GM19455 (cell line): Measurements from ENCODE around the gene RASA3.
"Not testable (repeated sequence)": the region's sequence is repeated elsewhere in the genome, so short reads cannot be mapped to it uniquely, and the experiment has no call there.

Source experiments
- ATAC-seq: cut with Tn5 transposase; IDR thresholded peaks from one replicate; pipeline ENCODE4 v1.9.1; 2021; ENCODE audit not compliant: unreplicated experiment

The RASA3 gene

GRCh38 chr13:114103289-114103621 is 29.2 kb downstream of the RASA3 start:
- not testable (repeated sequence) for ATAC-seq

GRCh38 chr13:114102521-114103288 is 29.7 kb downstream of the RASA3 start:
- ATAC-seq: no peak

GRCh38 chr13:114102131-114102520 is 30.3 kb downstream of the RASA3 start:
- no peak for ATAC-seq

DNA sequence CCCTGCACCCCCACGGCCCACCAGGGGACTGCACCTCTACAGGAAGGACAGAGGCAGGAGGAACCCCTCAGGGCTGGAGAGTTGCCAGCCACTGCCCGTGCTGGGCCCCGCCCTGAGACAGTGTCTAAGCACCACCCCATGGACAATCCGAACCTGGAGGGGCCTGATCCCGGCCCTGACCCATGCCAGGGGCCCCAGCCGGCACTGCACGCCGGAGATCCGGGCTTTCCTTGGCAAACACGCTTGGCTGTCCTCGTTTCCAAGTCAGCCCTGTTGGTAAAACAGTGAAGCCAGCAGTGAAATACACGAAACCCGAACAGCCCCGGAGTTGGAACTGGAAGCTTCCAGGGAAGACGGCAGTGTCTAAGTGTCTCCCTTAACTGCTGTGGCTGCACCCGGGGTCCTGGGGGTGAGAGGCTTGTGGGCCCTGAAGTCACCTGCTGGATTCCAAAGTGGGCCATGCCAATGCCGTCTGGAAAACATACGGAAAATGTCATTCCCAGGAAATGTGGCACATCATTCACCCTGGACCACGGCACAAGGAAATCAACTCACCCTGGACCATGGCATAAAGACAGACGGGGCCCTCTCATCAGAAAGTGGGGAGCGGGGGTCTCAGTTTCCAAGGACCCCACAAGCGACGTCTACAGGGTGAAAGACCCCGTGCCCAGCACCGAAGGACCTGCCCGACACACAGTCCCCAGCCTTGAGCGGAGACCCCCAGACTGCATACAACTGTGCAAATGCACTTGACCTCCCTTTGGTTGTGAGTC is 30.9 kb downstream of the RASA3 start:
- no peak for ATAC-seq

DNA sequence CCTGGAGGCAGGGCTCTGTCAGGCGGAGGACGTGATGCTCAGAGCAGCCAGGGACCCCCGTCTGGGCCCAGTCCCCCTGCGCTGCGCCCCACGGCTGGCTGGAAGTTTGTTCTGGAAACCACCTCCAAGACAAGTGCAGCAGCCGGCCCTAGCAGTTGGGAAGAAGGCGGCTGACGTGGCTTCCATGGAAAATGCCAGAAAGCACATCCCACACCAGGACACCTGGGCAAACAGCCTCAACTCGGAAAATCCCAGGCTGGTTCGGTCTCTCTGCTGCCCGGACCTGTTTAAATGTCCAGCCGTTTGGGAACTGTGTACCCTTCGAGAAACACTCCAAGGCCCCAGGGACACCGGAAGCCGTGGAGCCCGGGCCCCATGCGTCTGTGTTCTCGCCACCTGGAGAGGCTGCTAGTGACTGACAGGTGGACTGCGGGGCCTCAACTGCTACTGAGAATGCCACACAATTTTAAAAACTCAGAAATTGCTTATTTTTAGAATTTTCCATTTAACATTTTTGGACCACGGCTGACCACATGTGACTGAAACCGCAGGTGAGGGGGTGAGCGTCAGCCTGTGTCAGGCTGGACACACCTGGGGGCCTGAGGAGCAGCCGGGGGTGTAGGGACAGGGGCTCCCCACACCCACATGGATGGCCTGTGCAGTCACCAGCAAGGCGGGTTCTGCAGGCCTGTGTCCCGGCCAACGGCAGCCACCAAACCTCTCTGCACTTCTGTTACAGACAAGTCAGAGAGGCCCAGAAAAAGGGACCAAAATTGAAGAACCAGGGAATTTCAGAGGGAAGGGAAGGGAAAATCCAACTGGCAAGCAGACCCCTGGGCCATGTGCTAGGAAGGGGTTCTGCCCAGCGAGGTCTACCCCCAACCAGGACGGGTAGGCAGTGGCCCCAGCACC is 31.7 kb downstream of the RASA3 start:
- no peak for ATAC-seq

DNA sequence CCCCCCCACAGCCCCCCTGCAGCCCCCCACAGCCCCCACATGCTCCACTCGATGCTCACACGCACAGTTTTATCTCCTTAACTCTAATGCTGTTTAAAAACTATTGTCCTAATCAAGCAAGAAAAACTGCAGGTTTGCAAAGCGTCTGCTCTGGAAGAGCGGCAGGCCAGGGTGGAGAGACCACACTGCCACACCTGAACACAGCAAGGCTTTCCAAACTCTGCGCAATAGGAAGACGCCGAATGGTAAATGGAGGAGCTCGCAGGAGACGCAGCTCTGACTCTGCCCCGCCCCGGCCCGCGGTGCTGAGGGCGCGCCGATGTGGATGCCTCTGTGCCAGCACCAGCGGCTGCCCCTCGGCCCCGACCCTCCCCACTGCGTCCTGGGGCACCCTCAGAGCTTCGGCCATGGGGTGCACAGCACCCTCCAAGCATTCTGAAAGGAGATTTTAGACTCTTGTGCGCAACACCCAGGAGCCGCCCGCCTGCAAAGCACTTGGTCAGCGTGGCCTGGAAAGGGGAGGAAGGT is 32.4 kb downstream of the RASA3 start:
- ATAC-seq: no peak

- no peak for ATAC-seq
Measured at GRCh38 chr13:114099191-114099590, 33.2 kb downstream of the RASA3 start.

GRCh38 chr13:114098689-114099056 is 33.8 kb downstream of the RASA3 start:
- ATAC-seq: not testable (repeated sequence)

GRCh38 chr13:114097893-114098688 is 34.3 kb downstream of the RASA3 start:
- no peak for ATAC-seq

- ATAC-seq: no peak
Measured at GRCh38 chr13:114097212-114097892, 35.1 kb downstream of the RASA3 start.

DNA sequence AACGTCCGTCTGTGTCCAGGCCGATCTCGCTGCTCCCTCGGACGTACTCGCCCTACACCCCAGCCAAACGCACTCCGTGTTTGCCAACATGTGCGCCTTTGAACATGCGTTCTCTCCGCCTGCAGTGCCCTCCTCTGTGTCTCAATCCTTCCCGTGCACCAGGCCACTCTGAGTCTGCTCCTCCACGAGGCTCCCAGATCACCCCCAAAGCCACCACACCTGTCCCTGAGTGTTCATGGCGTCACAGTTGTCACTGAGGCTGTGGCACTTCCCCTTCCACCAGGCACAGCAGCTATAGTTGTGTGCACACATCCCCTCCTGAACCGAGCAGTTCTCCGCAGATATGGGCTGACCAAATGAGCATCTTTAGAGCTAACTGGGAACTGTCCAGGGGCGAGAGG is 35.6 kb downstream of the RASA3 start:
- no peak for ATAC-seq

- no peak for ATAC-seq
Measured at GRCh38 chr13:114096031-114096485, 36.4 kb downstream of the RASA3 start.

DNA sequence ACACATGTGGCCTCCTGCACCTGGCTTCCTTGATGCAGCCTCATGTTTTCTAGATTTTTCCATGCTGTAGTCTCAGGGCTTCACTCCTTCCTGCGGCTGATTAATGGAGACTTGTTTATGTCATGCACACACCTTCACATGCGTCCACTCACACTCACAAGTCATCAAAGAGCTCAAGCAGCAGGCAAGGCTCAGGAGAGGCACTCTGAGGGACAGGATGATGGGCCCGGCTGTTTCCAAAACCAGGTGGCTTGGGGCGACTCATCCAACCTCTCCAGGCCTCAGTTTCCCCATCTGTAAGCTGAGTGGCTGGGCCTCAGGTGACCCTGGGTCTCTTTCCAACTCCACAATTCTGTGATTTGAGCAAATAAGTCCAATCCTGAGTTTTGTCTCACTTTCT is 36.9 kb downstream of the RASA3 start:
- ATAC-seq: no peak

DNA sequence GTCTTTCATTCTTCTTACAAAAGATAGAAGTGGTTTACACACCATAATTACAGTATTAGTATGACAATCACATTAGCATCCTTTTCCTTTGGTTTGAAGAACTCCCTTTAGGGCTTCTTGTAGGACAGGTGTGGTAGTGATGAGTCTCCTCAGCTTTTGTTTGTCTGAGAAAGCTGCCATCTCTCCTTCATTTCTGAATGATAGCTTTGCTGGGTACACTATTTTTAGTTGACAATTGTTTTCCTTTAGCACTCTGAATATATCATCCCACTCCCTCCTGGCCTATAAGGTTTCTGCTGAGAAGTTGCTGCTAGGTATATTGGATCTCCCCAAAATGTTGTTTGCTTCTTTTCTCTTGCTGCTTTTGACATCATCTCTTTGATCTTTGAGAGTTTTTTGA is 39.3 kb downstream of the RASA3 start:
- ATAC-seq: no peak

DNA sequence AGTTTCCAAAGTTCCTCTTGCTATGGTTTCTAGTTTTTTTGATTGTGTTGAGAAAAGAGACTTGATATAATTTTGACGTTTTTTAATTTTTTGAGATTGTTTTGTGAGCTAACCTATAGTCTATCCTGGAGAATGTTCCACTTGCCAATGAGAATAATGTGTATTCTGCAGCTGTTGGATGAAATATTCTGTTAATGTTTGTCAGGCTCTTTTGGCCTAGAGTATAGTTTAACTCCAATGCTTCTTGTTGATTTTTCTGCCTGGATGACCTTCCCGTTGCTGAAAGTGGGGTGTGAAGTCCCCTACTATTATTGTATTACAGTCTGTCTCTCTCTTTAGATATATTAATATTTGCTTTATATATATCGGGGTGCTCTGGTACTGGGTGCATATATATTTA is 40.0 kb downstream of the RASA3 start:
- ATAC-seq: no peak

- no peak for ATAC-seq
Measured at GRCh38 chr13:114090476-114090875, 41.9 kb downstream of the RASA3 start.

- no peak for ATAC-seq
Measured at GRCh38 chr13:114089751-114090400, 42.5 kb downstream of the RASA3 start.

DNA sequence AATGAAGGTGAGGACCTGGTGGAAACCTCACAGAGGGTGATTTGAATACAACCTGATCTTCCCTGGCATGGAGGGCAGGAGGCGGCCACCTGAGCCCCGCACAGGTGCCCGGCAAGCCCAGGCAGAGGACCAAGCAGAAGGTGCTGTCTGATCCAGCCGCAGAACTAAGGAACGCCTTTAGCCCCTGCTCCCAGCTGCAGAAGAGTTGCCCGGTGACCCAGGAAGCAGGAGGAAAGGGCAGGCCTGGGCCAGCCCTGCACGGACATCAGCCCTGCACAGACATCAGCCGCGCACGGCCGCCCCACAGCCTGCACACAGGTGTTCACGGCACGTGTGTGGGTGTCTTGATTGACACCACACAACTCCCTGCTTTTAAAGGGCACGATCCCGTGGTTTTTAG is 43.1 kb downstream of the RASA3 start:
- ATAC-seq: no peak

DNA sequence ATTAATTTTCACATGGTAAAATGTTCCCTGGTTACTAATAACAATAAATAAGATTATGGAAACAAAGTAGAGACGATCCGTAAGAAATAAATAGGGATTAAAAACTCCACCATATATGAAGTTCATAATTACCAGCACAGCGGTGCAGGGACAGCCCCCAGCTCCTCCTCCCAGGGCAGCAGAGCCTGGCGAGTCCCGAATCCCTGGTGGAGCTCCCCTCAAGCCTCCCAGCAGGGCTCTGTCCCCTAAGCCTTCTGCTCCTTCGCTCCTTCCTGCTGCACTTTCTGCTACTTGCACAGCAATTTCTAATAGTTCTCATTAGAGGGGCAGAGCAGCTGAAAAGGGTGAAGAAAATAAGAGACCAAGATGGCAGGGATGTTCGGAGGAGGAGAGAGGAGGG is 43.6 kb downstream of the RASA3 start:
- no peak for ATAC-seq
